ENCODE measurements around the gene PIK3CA.

The PIK3CA gene

DNA sequence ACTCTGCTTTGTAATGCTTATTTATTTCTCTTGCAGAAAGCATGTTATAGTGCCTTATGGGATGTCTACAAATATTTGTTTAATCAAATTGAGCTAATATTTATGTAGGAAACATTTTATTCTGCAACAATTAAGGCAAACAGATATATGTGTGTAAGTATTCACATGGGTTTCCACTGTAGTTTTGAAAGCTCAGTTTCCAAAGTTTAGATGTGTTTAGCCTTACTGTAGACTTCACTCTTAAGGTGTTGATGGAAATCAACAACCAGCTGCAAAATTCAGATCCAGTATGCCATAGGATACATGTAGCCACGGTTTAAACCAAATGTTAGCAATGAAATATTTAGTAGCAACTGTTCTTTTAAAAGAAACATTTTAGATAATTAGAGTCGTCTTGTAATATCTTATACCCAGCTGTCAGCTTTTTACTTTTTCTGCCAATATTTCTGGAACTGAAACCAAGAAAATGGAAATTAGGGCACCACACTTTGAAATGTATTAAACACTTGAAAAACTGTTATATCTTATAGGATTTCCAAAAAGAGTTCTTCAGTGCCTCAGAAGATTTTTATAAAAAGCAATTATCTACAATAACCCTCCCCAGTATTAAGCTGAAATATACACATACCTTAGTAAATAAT lies 18.5 kb downstream of the PIK3CA start:
- no peak for DNase-seq (ENCODE audit: extremely low spot score)
- TF ChIP-seq, protein P1, sequence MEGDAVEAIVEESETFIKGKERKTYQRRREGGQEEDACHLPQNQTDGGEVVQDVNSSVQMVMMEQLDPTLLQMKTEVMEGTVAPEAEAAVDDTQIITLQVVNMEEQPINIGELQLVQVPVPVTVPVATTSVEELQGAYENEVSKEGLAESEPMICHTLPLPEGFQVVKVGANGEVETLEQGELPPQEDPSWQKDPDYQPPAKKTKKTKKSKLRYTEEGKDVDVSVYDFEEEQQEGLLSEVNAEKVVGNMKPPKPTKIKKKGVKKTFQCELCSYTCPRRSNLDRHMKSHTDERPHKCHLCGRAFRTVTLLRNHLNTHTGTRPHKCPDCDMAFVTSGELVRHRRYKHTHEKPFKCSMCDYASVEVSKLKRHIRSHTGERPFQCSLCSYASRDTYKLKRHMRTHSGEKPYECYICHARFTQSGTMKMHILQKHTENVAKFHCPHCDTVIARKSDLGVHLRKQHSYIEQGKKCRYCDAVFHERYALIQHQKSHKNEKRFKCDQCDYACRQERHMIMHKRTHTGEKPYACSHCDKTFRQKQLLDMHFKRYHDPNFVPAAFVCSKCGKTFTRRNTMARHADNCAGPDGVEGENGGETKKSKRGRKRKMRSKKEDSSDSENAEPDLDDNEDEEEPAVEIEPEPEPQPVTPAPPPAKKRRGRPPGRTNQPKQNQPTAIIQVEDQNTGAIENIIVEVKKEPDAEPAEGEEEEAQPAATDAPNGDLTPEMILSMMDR (IDR thresholded peaks at IDR 0.05; ENCODE audit: control extremely low read depth, extremely low read depth, low read depth, missing control alignments): no peak
- POLR2A ChIA-PET: no interaction called here
- CTCF ChIA-PET: interaction anchor here (0.9 to 1.9 kb wide), 8 partner anchors 15 to 120 kb away, joined by 3 to 6 read pairs (median 3); no protein-coding TSS in a partner anchor

DNA sequence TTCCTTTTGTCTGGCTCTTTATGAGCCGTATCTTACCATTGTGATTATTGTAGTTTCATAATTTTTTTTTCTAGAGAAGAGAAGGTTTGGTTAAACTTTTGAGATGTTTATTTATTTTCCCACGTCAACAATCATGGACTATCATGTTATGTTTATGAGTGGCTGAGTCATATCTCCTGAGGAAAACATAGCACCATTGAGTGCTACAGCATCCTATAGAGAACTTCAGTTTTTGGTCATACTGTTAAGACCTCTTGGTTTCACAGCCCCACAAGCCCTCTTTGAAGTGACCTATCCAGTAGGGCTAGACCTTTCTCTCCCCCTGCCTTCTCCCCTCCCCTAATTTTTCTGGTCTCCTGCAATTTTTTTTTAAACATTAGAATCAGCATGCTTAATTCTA lies 20.8 kb downstream of the PIK3CA start:
- ChIA-PET CTCF (no interaction called here), POLR2A (no interaction called here)
- TF ChIP-seq, protein P1 (IDR thresholded peaks at IDR 0.05; ENCODE audit: control extremely low read depth, extremely low read depth, low read depth, missing control alignments): no peak
- DNase-seq (ENCODE audit: extremely low spot score): no peak

DNA sequence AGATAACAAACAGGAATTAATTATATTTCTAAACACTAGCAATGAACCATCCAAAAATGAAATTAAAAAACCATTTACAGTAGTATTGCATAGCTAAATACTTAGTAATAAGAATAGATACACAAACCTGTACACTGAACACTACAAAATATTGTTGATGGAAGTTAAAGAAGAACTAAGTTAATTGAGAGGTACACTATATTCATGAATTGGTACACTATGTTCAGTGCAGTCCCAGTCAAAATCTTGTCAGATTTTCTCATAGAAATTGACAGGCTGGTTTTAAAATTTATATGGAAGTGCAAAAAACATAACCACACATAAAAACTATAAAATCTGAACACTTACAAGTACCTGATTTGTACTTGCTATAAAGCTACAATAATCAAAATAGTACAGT lies 24.4 kb downstream of the PIK3CA start:
- no peak for DNase-seq (ENCODE audit: extremely low spot score)
- TF ChIP-seq, protein P1 (IDR thresholded peaks at IDR 0.05; ENCODE audit: control extremely low read depth, extremely low read depth, low read depth, missing control alignments): no peak
- CTCF ChIA-PET: interaction anchor here (1.2 kb wide), 1 partner anchor 10 kb away, joined by 6 read pairs; no protein-coding TSS in a partner anchor
- POLR2A ChIA-PET: no interaction called here

DNA sequence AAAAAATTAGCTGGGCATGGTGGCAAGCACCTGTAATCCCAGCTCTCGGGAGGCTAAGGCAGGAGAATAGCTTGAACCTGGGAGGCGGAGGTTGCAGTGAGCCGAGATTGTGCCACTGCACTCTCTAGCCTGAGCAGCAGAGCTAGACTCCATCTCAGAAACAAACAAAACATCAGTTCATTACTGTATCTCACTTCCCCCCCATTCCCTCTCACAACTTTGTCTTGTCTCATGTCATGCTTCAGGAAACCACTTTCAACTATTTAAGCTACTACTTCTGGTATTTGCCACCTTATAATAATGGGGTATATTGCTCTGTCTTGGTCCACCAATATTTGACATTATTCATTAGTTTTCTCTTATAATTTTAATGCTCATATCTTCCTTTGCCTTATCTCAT lies 26.2 kb downstream of the PIK3CA start:
- ChIA-PET CTCF (interaction anchor here (1.1 to 3.9 kb wide), 3 partner anchors 11 to 195 kb away, joined by 3 to 22 read pairs (median 6); partner anchors contain the start of gene PIK3CA), POLR2A (no interaction called here)
- DNase-seq (ENCODE audit: extremely low spot score): no peak
- TF ChIP-seq, protein P1 (IDR thresholded peaks at IDR 0.05; ENCODE audit: control extremely low read depth, extremely low read depth, low read depth, missing control alignments): no peak

DNA sequence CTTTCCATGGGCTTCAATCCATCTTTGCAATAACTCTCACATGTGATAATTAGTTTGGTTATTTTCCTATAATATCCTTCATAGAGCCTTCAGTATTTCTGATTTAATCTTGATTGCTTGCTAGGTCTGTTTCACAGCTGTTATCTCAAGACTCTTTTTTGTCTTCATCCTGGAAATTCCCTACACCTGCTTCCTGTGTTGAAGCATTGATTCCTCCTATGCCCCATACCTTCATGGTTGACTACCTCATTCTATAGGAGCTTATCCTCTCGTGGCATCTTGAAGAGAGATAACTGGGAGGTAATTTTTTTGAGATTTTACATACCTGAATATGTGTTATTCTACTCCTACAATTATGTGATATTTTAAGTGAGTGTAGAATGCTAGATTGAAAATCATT lies 26.7 kb downstream of the PIK3CA start:
- ChIA-PET POLR2A (no interaction called here), CTCF (interaction anchor here (1.1 to 3.9 kb wide), 3 partner anchors 11 to 195 kb away, joined by 3 to 22 read pairs (median 6); partner anchors contain the start of gene PIK3CA)
- TF ChIP-seq, protein P1 (IDR thresholded peaks at IDR 0.05; ENCODE audit: control extremely low read depth, extremely low read depth, low read depth, missing control alignments): no peak
- DNase-seq (ENCODE audit: extremely low spot score): peak; percentile 15

DNA sequence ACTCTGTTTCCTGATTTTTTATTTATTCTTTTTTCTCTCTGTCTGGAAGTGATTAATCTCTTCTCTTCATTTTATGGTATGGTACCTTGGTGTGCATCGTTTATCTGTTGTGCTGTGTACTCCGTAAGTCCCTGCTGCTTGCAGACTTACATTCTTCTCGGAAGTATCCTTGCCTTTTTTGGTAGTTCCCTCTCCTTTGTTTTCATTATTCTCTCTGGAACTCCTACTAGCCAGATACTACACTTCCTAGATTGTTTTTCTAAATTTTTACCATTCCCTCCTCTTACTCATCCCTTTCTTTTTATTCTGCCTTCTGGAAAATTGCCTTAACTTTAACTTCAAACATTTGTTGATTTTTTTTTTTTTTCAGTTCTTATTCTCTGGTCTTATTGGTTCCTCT lies 27.2 kb downstream of the PIK3CA start:
- CTCF ChIA-PET: interaction anchor here (1.1 to 3.9 kb wide), 2 partner anchors 10 to 194 kb away, joined by 3 to 22 read pairs; no protein-coding TSS in a partner anchor
- TF ChIP-seq, protein P1 (IDR thresholded peaks at IDR 0.05; ENCODE audit: control extremely low read depth, extremely low read depth, low read depth, missing control alignments): no peak
- POLR2A ChIA-PET: no interaction called here
- no peak for DNase-seq (ENCODE audit: extremely low spot score)

Data from GM10248 (cell line).